HuH-7 (cell line): ENCODE data around the gene RNF157.
"Not testable (repeated sequence)": the region's sequence is repeated elsewhere in the genome, so short reads cannot be mapped to it uniquely, and the experiment has no call there.

ENCODE experiments used
- DNase-seq: peaks from one replicate; pipeline ENCODE4 v3.0.0; 2011; ENCODE audit warnings: low spot score

Gene RNF157

DNA sequence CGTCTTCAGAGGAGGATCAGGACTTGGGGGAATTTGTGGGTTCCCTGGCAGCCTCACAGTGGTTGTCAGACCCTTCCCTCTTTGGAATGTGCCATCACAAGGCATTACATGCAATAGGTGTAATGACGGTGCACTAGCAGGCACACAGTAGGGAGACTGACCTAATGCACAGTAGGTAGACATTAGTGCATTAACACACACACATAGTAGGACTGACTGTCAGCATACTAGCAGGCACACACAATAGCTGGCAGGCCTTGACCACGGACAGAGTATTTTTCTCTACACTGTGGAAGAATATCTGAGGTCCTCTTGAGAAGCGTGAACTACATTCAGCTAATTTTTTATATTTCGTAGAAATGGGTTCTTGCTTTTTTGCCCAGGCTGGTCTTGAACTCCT lies 14.0 kb upstream of the RNF157 start:
- DNase-seq: no peak

DNA sequence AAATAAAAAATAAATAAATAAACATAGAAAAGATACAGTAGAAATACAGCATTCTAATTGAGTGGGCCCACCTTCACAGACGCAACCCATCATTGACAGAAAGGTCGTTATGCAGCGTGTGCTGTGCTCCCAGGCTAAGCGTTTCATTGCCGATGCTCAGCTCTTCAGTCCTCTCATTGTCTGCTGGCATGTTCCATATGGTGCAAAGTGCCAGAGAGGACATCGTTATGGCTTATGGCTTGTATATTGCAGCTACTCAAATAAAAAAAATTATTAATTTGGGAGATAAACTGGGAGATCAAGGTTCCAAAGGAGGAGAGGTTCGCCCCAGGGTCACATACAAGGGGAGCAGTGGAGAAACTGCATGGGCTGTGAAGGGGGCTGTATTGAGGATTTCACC lies 13.5 kb upstream of the RNF157 start:
- no peak for DNase-seq

DNA sequence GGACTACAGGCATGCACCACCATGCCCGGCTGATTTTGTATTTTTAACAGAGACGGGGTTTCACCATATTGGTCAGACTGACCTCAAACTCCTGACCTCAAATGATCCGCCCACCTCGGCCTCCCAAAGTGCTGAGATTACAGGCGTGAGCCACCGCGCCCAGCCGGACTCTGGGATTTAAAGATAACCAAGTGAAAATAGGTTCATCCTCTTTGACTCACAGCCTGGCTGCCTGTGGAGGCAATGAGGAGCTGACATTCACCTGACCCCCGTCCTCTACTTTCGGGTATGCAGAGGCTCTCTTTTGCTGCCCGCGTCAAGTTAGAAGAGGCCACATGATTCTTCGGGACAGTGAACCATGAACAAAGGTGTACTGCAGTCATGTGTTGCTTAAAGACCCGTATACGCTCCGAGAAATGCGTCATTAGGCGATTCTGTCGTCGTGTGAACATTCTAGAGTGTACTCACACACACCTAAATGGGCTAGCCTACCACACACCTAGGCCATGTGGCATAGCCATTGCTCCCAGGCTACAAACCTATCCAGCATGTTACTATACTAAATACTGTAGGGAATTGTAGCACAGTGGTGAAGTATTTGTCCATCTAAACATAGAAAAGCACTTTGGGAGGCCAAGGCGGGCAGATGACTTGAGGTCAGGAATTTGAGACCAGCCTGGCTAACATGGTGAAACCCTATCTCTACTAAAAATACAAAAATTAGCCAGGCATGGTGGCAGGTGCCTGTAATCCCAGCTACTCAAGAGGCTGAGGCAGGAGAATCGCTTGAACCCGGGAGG lies 12.9 kb upstream of the RNF157 start:
- not testable (repeated sequence) for DNase-seq

DNA sequence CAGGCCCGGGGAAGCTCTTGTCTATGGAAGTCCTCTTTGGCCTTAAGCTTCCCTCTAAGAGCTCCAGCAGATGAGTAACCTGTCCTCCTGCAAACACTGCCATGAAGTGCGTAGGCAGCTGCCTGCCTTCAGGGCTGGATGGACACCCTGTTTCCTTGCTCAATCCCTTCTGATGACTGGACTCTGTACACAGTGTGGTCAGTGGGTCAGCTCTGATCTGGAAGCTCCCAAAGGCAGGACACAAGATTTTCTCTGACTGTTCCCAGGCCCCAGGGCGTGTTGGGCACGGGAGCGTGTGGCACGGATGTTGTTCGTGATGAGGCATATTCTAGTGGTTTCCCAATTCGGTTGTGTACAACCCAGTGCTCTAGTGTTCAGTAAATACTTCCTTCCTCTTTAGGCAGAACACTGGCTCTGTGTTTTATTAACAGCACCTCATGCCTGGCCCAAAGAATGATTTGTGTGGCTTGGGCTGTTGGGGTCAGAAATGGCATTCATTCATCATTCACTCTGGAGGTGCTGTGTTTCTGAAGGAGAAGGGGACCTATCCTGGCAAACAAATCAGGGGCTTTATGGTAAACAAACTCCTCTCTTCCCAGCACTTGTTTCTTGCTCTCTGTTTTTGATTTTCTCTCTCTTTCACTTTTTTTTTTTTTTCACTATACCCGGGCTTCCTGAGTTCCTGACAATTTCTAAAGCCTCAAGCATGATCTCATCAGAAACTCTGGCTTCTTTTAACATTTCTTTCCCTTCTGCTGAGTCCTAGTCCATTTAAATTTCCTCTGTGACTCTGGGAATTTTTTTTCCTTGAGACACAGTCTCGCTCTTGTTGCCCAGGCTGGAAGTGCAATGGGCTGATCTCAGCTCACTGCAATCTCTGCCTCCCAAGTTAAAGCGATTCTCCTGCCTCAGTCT lies 12.0 kb upstream of the RNF157 start:
- no peak for DNase-seq

DNA sequence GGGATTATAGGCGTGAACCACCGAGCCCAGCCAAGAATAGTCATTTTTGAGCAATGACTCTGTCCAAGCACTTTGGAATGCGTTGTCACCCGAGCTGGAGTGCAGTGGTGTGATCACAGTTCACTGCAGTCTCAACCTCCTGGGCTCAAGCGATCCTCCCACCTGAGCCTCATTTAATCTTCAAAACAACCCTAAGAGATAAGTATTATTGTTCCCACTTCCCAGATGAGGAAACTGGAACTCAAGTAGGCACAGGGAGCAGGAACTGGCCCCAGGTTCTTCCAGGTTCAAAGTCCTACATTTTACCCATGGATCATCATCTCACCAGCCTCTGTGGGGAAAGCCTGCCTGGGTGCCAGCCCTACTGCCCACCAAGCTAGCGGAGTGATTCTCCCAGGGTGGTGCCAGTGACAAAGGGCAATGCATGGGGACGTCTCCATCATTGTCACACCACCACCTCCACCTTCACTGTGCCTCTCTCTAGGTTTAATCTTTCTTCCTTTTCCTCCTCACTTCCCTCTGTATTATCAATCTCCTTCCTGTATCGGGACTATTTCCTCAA lies 11.3 kb upstream of the RNF157 start:
- DNase-seq: no peak

GRCh38 chr17:76250141-76250540 lies 9.8 kb upstream of the RNF157 start:
- no peak for DNase-seq

- DNase-seq: no peak
Measured at GRCh38 chr17:76248013-76248782, 7.9 kb upstream of the RNF157 start.

- DNase-seq: no peak
Measured at GRCh38 chr17:76247304-76247703, 7.0 kb upstream of the RNF157 start.

- peak; percentile 73 for DNase-seq
Measured at GRCh38 chr17:76246080-76247066, 6.1 kb upstream of the RNF157 start.

DNA sequence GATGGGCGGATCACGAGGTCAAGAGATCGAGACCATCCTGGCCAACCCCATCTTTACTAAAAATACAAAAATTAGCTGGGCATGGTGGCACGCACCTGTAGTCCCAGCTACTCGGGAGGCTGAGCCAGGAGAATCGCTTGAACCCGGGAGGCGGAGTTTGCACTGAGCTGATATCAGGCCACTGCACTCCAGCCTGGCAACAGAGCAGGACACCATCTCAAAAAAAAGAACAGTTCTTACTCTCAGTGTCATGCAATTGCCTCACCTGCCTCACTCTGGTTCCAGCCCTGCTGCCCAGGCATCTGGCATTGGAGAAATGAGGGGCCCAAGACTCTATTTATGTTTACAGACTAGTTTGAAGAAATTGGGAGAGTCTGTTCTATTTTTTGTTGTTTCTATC lies 4.4 kb upstream of the RNF157 start:
- DNase-seq: not testable (repeated sequence)

DNA sequence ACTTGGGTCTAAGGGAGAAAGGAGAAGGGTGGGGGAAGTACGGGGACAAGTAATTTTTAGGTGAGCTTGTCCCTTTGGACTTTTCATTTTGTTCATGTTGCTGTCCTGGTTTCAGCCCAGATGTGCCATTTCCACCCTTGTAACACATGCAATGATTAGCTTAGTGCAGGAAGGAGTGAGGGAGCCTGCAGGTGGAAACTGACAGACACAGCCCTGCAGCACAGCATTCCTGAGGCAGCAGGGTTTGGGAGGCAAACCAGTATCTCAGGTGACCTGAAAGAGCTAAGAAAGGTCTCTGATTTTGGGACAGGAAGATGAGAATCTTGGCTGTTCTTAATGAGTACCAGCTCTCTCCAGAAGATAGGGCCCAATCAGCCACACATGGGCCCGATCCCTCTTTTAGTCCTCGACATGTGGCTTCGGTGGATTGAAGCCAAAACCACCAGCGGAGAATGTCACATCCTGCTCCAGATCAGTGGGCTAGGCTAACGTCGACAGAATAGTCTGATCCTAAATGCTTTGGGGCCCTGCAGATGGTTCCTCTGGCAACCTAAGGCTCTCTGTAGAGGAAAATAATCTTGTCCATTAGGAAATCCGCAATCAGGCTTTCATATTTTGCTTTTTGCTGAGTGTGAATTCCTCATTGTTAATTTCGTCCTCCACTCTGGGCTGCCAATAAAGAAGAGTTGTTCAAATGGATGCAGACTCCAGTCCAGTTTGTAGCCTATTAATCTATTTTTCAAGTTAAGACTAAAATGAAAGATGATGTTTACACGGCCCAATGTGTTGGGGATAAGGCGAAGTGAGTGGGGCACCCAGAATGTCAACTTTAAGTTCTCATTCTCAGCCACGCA lies 3.8 kb upstream of the RNF157 start:
- no peak for DNase-seq

- DNase-seq: no peak
Measured at GRCh38 chr17:76241691-76242255, 1.5 kb upstream of the RNF157 start.

GRCh38 chr17:76241204-76241538 lies 878 bp upstream of the RNF157 start:
- DNase-seq: no peak

DNA sequence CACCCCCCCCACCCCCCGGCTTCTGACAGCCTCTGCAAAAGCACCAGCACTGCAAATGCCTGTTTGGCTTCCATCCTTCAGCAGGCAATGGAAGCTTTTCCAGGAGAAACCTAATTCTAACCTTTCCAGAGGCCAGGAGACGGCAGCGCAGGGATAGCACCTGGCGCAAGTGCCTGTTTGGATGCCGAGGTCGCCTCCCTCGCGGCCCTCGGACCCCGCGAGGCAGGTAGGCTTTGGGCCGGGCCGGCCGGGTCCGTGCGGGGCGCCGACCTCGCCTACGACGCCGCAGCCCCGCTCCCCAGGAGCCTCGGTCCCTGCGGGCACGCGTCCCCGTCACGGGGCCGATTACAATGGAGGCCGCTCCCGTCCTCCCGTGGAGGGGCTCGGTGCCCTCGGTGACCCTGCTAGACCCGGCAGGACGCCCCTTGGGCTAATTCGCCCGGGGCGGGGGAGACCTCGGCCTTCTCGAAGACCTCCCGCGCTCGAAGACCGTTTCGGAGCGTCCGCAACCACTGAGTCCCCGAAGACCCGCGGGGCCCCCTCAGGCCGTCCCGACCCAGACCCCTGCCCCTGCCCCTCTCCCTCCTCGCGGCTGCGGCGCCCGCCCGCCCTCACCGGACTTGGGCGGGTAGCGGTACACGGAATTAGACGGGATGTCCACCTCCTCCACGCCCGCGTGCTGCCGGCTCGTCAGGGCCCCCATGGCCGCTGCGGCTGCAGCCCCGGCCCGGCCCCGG lies 587 bp downstream of the RNF157 start:
- no peak for DNase-seq

GRCh38 chr17:76238847-76239537 lies 1.3 kb downstream of the RNF157 start:
- DNase-seq: no peak

DNA sequence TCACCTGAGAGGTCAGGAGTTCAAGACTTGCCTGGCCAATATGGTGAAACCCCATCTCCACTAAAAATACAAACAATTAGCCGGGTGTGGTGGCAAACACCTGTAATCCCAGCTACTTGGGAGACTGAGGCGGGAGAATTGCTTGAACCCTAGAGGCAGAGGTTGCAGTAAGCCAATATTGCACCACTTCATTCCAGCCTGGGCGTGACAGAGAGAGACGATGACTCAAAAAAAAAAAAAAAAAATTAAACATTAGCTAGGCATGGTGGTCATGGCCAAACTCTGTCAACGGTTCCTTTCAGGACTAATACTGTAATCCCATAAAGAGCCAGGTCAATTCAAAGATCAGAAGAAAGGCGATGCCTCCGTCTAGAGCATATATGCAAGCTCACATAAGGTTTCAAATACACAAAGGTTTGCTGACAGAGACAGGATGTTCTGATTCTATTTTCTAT lies 2.4 kb downstream of the RNF157 start:
- DNase-seq: peak; percentile 59

DNA sequence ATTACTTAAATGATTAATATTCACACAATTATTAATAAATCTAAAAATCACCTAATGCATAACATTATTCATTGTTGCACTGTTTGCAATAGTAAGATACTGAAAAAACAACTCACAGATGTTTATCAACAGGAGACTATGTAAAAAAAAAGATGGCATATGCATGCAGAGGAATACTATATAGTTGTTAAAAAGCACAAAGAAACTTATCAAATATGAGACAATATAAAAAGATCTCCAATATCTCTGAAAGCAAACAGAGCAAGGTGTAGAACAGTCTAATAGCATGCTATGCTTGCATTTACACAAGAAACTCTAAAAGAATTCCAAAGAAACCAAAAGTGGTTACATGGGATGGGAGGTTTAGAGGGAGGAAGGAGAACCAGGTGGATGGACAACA lies 3.7 kb downstream of the RNF157 start:
- no peak for DNase-seq

DNA sequence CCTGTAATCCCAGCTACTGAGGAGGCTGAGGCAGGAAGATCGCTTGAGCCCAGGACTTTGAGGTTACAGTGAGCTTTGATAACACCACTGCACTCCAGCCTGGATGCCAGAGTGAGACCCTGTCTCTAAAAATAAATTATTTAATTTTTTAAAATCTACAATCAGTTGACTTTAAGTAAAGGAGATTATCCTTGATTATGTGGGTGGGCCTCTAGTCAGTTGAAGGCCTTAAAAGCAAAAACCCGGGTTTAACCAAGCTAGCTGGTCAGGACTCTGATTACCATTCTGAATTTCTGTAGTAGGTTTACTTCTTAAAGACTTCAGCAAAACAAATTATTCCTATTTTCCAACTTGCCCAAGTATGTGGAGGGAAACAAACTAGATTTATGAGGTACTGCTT lies 4.4 kb downstream of the RNF157 start:
- DNase-seq: no peak
